Measurements from ENCODE around the gene CD247.

Gene CD247

DNA sequence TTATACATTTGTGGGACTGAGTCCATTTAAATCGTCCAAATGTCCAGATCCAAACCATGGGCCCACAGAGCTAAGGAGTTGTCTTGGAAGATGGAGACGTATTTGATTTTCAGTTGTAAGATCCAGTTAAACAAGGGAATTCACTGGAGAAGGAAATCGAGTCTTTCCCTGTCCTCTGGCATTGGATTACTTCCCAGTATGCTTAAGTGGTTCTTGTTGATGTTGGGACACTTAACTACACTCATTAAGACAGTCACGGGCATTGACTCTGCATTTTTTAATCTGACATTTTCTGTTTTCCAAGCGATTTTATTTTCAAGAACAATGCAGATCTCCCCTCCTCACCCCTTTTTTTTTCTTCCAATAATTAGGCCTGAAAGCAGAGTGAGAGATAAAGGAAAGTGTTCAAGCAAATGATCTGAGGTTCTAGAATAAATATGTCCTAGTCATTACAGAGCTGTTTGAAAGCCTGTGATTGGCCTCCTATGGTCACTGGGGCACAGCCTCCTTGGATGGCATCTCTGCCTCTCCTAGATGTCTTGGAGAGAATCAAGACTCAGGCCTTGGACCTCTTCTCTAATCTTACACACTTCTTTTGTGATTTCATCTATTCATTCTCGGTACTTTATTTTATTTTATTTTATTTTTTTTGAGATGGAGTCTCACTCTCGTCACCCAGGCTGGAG lies 48.9 kb downstream of the CD247 start:
- H3K4me3 ChIP-seq (ENCODE audit: low read depth, low read length) = no peak overlapping the region
- TF ChIP-seq, protein P1, sequence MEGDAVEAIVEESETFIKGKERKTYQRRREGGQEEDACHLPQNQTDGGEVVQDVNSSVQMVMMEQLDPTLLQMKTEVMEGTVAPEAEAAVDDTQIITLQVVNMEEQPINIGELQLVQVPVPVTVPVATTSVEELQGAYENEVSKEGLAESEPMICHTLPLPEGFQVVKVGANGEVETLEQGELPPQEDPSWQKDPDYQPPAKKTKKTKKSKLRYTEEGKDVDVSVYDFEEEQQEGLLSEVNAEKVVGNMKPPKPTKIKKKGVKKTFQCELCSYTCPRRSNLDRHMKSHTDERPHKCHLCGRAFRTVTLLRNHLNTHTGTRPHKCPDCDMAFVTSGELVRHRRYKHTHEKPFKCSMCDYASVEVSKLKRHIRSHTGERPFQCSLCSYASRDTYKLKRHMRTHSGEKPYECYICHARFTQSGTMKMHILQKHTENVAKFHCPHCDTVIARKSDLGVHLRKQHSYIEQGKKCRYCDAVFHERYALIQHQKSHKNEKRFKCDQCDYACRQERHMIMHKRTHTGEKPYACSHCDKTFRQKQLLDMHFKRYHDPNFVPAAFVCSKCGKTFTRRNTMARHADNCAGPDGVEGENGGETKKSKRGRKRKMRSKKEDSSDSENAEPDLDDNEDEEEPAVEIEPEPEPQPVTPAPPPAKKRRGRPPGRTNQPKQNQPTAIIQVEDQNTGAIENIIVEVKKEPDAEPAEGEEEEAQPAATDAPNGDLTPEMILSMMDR (IDR thresholded peaks at IDR 0.05; ENCODE audit: borderline replicate concordance, insufficient read depth, low read depth, low read length) = no peak

- TF ChIP-seq, protein P1 (IDR thresholded peaks at IDR 0.05; ENCODE audit: borderline replicate concordance, insufficient read depth, low read depth, low read length) = no peak
- no peak overlapping the region for H3K4me3 ChIP-seq (ENCODE audit: low read depth, low read length)
Observed at GRCh38 chr1:167467752-167468151, 50.6 kb downstream of the CD247 start.

DNA sequence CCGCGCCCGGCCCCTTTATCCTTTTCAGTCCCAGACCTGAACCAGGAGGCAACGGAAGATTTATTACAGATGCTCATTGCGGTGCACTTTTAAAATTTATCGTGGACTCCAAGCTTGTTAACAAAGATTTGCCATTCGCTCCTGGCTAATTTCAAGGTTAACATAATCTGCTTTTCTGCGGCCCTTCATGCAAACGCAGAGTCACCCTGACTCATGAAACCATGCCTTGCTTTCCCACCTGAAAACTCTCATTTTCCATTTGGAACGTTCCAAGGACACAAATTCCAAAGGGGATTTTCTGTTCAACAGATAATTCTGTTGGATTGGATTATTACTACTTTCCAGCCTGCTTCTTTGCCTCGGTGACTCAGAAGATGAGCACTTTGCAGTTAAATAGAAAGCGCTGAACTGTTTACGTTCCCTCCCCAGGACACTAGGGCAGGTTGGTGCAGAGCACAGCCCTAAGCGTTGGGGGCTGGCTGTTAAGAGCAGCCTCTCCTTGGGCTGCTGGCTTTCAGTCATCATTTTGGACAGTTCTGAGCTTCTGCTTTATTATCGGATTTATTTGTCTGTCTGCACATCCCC lies 51.1 kb downstream of the CD247 start:
- TF ChIP-seq, protein P1 (IDR thresholded peaks at IDR 0.05; ENCODE audit: borderline replicate concordance, insufficient read depth, low read depth, low read length) = no peak
- H3K4me3 ChIP-seq (ENCODE audit: low read depth, low read length) = no peak overlapping the region

DNA sequence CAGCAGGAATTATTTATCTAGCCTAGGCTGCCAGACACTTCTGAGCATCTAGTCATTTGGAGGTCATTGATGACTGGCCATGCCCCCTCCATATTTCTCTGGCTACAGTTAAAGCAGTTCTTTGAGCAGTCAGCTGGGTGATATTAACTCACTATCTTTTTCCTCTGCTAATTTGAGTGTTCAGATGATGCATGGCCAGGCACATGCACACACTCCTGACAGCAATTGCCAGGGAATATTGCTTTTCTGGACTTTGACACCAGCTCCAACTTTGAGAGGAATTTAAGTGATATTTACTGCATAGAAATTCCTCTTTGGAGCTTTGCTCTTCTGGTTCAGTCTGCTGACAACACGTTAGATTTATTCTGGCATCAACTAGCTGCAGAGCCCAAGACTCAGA lies 52.6 kb downstream of the CD247 start:
- TF ChIP-seq, protein P1 (IDR thresholded peaks at IDR 0.05; ENCODE audit: borderline replicate concordance, insufficient read depth, low read depth, low read length) = no peak
- H3K4me3 ChIP-seq (ENCODE audit: low read depth, low read length) = no peak overlapping the region

DNA sequence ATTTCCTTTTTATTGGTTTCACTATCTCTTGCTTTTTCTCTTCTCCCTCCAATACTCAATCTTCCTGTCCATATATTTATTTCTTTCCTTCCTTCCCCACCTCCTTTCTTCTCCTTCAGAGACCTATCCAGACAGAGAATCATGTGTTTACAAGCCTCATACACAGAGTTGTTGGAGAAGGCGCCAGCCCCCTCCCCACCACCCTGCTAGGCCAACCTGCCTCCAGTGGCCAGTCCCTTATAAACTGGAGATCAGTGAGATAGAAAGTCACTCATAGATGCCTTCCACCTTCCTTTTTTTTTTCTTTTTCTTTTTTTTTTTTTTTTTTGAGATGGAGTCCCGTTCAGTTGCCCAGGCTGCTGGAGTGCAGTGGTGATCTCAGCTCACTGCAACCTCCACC lies 53.3 kb downstream of the CD247 start:
- H3K4me3 ChIP-seq (ENCODE audit: low read depth, low read length) = no peak overlapping the region
- TF ChIP-seq, protein P1 (IDR thresholded peaks at IDR 0.05; ENCODE audit: borderline replicate concordance, insufficient read depth, low read depth, low read length) = no peak

GRCh38 chr1:167463875-167464575 lies 54.3 kb downstream of the CD247 start:
- H3K4me3 ChIP-seq (ENCODE audit: low read depth, low read length) = no peak overlapping the region
- TF ChIP-seq, protein P1 (IDR thresholded peaks at IDR 0.05; ENCODE audit: borderline replicate concordance, insufficient read depth, low read depth, low read length) = no peak

Measured in GM12875 (cell line).